ENCODE measurements around the gene INO80.
"Not testable (repeated sequence)": the region's sequence is repeated elsewhere in the genome, so short reads cannot be mapped to it uniquely, and the experiment has no call there.

The INO80 gene

DNA sequence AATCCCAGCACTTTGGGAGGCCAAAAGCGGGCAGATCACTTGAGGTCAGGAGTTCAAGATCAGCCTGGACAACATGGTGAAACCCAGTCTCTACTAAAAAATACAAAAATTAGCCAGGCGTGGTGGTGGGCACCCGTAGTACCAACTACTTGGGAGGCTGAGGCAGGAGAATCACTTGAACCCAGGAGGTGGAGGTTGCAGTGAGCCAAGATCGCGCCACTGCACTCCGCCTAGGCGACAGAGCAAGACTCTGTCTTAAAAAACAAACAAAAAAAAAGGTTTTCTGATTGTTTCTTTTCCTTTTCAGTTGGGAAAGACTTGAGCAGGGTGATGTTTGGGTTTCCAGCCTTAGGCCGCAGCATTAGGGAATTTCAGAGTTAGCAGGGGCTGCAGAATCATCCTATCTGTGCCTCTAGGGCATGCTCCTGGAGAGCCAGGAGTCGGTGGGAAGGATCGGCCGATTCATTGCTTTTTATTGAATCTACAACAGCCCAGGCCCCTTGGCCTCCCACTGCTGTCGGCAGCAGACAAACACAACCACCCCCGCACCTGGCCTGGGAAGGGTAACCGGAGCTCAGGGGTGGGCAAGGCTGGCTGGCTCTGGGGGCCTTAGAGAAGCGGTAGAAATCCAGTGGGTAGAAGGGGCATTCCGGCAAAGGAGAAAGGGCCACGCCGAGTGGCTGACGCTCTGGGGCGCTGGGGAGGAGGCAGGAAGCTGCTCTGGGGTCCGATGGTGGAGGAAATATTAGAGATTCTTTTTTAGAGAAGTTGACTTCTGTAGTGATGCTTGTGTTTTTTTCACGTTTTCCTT is 156.5 kb downstream of the INO80 start:
- no peak for DNase-seq

DNA sequence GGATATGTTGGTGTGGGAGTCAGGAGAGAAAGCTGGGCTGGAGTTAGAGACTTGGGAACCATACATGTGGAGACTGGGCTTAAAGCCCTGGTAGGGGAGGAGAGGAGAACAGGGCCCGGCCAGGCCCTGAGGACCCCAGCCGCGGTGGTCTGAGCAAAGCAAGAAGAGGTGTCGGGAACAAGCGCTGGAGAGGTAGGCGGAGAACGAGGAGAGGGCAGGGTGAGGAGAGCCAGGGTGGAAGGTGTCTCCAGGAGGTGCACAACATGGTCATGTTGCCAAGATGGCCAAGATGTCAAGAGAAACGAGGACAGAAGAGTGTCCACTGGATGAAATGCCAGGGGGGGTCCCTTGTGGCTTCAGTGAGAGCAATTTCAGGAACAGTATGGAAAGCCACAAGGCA is 157.4 kb downstream of the INO80 start:
- no peak for DNase-seq

DNA sequence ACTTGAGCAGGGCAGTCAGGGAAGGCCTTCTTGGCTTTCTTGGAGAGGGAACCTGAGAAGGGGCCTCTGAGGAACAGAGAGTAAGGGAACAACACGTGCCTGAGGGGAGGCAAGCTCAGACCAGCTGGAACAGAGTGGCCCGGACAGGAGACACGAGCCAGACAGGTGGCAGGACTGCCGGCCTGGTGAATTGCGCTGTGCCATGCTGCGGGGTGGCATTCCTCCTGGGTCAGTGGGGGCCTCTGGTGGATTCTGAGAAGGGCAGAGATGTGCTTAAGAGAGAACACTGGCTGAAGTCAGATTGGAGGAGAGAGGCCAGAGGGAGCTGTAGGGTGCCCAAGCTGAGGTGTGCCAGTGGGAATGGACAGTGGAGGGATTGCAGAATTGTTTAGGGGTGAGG is 157.9 kb downstream of the INO80 start:
- DNase-seq: no peak

DNA sequence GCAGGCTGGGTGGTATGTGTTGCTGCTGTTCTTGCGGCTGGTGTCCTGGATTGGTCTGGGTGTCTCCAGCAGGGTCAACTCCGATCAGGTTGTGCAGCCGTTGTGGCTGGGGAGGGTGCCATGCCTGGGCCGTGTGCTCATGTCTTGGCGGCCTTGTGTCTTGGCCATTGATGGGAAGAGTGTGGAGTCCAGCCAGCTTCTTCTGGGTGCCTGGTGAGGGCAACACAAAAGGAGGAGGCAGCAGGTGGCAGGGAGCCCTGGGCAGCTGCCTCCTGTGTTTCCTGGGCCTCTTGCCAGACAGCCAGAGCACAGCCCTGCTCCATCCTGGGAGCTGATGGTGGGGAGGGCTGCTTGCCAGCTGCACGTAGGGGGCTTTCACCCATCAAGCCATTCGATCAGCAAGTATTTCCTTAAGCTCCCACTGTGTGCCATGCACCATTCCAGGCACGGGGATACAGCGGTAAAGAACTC is 158.5 kb downstream of the INO80 start:
- DNase-seq: no peak

DNA sequence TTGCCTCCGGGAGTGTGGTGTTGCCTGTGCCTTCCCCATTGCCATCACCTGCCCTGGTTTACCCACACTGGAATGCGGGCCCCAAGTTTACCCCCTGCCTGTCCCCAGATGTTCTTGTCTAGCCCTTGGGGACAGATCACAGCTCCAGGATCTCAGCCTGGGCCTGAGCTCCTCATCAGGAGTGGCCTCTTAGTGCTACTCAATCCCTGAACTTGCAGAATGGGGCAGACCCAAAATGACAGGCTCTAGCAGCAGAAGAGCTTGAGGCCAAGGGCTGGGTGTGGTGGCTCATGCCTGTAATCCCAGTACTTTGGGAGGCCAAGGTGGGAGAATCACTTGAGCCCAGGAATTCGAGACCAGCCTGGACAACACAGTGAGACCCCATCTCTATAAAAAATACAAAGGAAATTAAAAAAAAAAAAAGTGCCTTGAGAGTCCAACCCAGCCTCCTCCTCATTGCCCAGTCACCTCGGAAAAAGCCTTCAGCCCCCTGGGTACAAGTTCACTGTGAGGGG is 159.0 kb downstream of the INO80 start:
- DNase-seq: no peak

DNA sequence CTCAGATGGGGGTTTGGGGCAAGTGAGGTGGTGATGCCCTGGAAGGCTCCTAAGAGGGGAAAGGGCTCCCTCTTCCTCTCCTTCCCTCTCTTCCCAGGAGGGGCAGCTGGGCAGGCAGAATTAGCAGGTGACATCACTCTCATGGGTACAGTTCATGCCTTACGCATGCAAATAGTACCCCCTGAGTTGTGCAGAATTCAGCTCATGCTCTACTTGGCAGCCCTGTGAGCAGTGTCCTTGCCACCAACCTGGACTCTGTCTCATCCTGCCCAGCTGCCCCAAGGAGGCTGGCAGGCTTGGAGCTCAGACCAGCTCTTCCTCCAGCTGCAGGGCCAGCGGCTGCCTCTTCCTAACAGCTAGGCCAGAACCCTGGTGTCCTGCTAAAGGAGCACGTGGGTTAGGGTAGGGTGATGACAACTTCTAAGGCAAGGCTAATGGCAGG is 159.5 kb downstream of the INO80 start:
- no peak for DNase-seq

DNA sequence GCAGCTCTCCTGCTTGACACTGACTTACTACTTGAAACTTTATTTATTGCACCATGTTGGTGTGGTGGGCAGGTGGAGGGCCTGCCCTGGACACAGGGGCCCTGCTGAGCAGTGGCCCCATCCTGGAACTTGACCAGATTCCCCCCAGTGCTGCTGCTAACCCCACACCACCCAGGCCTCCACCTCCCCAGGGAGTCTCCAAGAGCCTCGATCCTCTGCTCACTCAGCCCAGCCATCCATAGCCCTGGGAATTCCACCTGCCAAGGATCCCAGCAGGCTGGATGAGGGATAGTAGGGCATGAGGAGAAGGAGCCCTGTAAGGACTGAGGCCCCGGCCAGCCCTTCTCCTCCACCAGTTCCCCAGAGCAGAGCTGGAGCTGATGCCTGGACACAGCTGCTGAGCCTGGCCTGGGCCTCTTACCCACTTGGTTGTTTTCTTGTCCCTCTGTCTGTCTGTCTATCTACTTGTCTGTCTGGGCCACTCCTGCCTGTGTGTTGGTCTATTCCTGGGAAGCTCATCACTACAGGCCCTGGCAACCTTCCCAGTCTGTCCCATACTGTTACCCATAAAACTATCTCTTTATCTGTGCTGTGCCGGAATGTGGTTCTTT is 160.0 kb downstream of the INO80 start:
- no peak for DNase-seq

DNA sequence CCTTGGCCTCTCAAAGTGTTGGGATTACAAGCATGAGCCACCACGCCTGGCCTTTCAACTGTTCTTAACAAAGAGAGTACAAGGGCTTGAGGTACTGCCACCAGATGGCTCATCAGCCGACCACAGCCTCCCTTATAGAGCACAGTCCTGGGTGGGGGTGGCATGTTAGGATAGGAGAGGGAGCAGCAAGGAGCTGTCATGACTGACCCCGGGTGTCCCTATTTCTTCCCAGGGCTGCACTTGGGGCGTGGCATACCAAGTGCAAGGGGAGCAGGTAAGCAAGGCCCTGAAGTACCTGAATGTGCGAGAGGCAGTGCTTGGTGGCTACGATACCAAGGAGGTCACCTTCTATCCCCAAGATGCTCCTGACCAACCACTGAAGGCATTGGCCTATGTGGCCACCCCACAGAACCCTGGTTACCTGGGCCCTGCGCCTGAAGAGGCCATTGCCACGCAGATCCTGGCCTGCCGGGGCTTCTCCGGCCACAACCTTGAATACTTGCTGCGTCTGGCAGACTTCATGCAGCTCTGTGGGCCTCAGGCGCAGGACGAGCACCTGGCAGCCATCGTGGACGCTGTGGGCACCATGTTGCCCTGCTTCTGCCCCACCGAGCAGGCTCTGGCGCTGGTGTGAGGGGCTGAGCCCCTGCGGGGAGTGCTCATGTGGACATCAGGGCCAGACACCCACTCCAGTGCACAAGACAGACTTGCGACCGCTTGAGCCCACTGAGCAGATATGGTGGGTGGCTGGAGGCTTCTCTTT is 160.8 kb downstream of the INO80 start:
- no peak for DNase-seq

DNA sequence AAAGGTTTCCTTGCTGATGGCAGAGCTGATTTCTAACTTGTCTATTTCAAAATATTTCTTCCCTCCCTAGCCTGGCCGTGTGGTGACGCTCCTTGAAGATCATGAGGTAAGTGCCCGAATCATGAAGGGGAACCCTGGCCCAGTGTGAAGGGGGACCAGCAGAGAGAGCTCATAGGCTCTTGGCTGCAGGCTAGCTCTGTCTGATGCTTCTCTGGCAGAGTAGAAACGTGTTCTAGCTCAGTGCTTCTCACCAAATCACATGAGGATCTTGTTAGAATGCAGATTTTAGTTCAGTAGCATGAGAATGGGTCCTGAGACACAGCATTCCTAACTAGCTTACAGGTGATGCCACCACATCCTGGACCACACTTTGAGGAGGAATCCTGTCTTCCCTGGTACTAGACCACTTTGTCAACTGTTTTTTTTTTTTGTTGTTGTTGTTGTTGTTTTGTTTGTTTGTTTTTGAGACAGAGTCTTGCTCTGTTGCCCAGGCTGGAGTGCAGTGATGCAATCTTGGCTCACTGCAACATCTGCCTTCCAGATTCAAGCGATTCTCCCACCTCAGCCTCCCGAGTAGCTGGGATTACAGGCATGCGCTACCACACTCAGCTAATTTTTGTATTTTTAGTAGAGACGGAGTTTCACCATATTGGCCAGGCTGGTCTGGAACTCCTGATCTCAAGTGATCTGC is 161.8 kb downstream of the INO80 start:
- not testable (repeated sequence) for DNase-seq

DNA sequence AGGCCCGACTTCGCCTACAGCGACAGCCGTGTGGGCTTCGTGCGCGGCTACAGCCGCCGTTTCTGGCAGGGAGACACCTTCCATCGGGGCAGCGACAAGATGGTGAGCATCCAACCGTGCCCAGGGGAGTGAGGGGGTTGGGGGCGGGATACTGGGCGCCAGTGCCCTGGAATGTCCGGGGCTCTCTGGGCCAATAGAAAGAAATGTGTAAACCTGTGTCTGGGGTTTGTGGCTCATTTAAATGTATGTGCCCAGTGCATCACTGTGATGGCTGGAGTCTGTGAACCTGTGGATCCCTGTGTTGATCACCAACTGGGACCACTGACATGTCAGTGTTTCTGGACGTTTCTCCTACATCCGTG is 162.4 kb downstream of the INO80 start:
- no peak for DNase-seq

DNA sequence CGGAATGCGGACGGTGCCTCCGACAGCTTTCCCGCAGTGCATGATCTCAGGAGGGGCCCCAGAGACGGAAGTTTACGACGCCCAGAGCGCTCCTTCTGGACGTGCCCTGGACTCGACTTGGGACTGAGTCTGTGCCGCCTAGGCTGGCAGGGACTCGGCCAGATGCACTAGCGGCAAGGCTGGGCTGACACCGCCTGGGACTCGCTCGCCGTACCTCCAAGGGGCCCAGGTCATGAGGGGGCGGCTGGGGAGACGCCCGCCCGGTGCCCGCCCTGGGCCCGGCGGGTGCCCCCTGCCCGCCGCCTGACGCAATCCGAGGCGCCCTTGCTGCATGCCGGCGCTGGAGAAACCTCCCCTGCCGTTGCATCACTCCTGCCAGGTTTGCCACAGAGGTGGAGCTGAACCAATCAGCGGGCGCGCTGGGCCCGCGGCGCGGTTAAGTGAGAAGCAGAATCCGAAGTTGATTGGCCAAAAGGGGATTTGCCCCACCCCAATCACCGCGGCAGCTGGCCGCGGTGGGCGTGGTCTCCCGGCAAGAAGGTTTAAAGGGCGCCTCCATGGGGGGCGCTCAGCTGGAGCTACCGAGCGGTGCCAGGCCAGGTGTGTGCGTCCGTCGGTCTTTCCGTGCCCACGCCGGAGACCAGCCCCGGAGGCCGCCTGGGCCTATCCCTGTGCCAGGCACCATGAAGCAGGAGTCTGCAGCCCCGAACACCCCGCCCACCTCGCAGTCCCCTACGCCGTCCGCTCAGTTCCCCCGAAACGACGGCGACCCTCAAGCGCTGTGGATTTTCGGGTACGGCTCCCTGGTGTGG is 163.0 kb downstream of the INO80 start, which contains the start of gene CHAC1:
CHAC1 (plus strand) TSS at position 571 of the 812 bp plus-strand sequence; CDS start at position 684, 113 bp downstream.
- DNase-seq: peak; percentile 66 to 67

DNA sequence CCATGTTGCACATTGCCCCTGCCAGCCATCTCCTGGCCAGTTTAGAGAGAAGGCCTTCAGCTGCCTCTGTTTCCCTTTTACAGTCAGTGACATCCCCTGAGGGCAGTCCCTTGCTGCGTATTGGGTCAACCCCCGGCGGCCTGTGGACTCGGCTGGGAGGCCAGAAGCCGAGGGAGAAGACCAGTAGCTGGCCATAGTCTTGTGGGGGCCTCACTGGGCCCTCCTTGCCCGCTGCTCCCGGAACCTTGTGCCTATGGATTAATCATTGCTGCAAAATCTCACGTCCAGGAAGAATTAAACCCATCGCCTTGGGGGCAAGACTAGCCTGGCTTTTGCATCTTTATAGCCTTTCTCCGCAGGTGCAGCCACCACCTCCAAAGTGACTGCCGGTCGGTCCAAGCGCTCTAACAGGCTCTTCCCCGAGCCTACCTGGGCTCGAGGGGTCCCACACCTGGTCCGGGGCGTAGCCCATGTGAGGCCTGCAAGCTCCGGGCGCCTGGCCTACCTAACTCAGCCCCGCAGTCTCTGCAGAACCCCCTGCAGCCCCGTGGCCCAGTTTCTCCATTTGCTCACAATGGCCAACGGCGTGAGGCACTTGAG is 163.7 kb downstream of the INO80 start:
- DNase-seq: no peak

DNA sequence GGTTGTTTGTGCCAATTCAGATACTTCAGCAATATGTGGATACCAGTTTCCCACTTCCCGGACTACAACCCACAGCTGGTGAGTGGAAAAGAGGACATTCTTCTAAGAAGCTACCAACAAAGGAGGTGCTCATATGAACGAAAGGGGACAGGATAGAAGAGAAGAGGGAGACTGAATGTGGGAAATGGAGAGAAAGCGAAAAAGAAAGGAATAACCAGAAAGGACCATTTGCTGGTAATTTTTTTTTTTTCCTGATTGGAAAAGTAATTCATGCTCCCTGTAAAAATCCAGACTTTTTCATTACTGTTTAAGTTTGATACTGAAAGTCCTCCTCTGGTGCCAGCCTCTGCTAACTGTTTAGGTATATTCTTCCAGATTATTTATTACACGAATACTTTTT is 164.3 kb downstream of the INO80 start:
- no peak for DNase-seq

DNA sequence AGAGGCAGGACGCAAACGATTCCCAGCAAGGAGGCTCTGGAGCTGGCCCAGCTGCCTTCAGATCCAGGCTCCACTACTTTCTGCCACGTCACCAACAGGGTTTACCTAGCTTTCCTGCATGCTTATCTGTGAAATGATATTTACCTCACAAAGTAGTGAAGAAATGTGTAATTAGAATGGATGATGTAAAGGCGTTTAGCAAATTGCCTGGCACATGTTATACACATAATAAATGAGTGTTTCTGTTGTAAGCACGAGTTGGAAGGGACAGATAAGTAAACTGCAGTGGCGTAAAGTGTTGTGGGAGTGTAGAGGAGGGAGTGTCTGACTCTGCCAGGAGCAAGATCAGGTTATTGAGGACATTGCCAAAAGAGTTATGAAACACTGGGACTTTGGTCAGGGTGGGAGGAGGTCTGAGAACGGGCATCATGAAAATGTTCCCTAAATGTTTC is 166.3 kb downstream of the INO80 start:
- DNase-seq: no peak

DNA sequence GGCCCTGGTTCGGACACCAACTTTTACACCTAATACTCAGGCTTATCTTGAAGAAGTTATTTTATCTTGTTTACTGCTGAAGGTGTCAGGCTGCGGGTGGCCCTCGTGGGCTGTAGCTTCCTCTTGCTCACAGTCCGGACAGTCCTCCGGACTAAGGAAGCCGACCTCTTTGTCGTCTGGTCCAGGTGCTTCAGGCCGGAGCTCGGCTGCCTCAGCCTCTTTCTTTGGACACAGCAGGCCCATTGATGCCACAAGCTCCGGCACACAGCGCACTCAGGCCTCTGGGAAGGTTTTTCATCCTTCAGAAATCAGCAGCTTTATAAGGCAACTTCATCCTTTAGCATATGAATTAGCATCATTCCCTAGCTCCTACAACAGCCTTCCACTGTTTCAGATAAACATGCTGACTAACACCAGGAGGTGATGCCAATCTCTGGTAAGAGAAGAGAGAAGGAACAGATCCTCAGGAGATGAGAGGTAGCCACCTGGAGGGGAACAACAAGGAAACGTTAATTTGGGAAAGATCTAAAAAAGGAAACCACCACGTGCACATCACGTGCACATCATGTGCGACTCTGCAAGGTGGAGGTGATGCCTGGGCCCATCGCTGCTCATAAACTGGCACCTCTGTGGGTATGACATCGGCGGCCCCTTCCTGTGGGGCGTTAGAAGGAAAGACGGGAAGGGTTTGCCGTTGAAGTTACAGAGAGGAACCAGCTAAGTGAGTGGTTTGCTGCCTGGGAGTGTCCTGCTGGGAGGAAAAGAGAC is 167.2 kb downstream of the INO80 start:
- no peak for DNase-seq

DNA sequence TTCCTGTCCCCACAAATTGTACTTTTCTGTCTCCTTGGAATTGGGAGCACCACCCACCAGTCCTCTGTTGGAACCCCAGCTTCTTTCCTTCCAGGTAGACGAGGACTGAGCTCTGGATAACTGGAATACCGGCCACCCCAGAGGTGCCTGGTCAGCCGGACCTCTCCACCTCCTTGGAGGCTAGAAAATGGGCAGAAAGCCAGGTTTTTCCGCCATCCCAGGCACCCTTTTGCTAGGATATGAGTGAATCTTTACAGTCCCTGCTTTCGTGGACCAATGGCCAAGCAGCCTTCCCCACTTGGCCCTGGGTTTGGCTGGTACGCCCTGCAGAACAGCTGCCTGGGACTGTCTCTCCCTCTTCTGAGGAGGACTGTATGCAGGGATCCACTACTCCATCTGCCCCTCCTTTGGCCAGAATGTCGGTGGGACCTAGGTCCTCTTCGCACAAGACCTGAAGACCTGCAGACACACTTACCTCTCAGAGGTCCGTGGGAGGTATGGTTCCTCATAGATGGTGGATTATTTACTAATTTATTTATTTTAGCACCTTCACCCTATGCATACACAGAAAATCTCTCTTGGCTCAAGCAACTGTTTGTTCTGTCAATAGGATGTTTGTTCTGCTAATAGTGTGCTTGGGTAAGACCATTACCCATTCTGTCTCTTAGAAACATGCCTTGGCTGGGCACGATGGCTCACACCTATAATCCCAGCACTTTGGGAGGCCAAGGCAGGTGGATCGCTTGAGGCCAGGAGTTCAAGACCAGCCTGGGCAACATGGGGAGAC is 171.4 kb downstream of the INO80 start:
- DNase-seq: no peak

DNA sequence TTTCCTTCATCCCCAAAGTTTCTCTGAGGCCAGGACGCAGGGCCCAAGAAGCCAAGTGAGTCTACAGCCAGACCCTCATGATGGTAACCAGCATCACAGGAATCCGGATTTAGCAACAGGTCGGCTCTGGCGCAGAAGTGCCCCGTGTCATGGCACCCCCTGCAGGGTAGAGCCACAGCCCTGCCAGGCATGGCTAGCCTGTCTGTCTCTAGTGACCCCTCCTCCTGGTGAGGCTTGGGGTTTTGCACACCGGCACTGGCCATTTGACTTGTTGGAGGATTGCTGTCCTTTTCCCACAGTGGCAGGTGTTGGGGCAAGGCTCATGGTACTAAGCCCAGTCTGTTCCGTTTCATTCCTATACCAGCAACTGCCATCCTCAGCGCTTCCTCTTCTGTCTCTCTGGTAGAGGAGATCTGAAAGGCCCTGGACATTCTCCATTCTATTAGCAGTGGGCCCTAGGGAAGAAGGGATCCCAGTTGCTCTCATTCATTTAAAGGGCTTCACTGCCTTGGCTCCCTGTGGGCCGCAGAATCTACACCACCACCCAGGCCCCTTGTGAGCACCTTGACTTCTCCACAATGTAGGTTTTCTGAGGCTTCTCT is 172.2 kb downstream of the INO80 start:
- no peak for DNase-seq

DNA sequence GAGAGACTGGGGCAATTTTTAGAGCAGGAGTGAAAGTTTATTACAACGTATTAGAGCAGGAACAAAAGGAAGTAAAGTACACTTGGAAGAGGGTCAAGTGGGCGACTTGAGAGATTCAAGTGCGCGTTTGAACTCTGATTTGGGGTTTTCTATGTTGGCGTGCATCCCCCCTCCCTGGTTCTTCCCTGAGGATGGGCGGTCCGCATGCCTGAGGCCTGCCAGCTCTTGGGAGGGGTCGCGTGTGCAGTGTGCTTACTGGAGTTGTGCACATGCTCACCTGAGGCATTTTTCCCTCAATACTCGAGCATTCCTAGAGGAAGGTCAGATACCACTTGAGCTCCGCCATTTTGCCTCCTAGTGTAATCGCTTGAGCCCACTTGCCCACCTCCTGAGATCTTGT is 173.2 kb downstream of the INO80 start:
- DNase-seq: no peak

DNA sequence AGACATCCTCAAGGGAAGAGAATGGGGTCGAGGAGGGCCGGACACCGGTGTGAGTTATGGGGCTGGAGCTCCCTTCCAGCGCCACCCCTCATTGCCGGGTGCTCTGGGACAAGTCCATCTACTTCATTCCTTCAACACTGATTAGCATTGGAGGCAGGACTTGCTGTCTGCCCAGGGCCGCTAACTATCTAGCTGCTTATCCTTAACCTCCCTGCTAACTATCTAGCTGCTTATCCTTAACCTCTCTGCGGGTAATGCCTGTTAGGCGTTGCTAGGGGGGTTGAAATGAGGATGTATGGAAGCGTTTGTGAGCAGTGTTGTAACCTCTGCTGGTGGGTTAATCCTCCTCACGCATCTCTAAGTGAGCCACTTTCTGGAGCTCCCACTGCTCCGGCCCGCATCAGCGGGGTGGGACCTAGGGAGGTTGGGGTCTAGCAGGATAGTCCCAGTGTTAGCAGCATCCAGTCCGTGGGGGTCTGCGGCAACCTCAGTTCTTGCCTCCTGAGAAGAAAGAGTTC is 173.7 kb downstream of the INO80 start:
- DNase-seq: peak; percentile 48 to 58
